Hepatocyte (in vitro differentiated cells): ENCODE results near the gene C3orf85. TPM values are rescaled to one million over a fixed set of nuclear protein-coding genes. Genes with fewer than 3 reads are reported as not detected.

ENCODE experiments used
- DNase-seq: peaks from one replicate; pipeline ENCODE4 v3.0.0-alpha.2; 2016; ENCODE audit warnings: low spot score
- H2AFZ ChIP-seq: fragments of 200-600 bp; sonication (generic); 2 replicates; pipeline ENCODE4 v1.6.0; 2016; ENCODE audit warnings: antibody characterized with exemption, mild to moderate bottlenecking
- H3K27ac ChIP-seq: fragments of 200-600 bp; sonication (generic); 2 replicates; pipeline ENCODE4 v1.5.1; 2016; ENCODE audit warnings: mild to moderate bottlenecking
- H3K27me3 ChIP-seq: fragments of 200-600 bp; sonication (generic); 2 replicates; pipeline ENCODE4 v1.6.1; 2016
- H3K36me3 ChIP-seq: fragments of 200-600 bp; sonication (generic); replicated peaks from 2 replicates; pipeline ENCODE4 v1.5.1; 2016; ENCODE audit warnings: low read depth; ENCODE audit not compliant: insufficient read depth
- H3K4me1 ChIP-seq: fragments of 200-600 bp; sonication (generic); 2 replicates; pipeline ENCODE4 v1.5.1; 2016; ENCODE audit warnings: mild to moderate bottlenecking, moderate library complexity; ENCODE audit not compliant: insufficient read depth
- H3K4me2 ChIP-seq: fragments of 200-600 bp; sonication (generic); 2 replicates; pipeline ENCODE4 v1.6.0; 2016
- H3K4me3 ChIP-seq: fragments of 200-600 bp; sonication (generic); 2 replicates; pipeline ENCODE4 v1.5.1; 2016; ENCODE audit warnings: mild to moderate bottlenecking
- H3K79me2 ChIP-seq: fragments of 200-600 bp; sonication (generic); 2 replicates; pipeline ENCODE4 v1.6.0; 2017; ENCODE audit warnings: mild to moderate bottlenecking
- H3K9me2 ChIP-seq: fragments of 200-600 bp; sonication (generic); replicated peaks from 2 replicates; pipeline ENCODE4 v1.6.0; 2017; ENCODE audit warnings: mild to moderate bottlenecking; ENCODE audit not compliant: insufficient read depth
- H3K9me3 ChIP-seq: fragments of 200-600 bp; sonication (generic); 2 replicates; pipeline ENCODE4 v1.5.1; 2016; ENCODE audit warnings: low read depth, mild to moderate bottlenecking
- H4K20me1 ChIP-seq: fragments of 200-600 bp; sonication (generic); 2 replicates; pipeline ENCODE4 v1.6.0; 2016; ENCODE audit warnings: mild to moderate bottlenecking; ENCODE audit not compliant: insufficient read depth, poor library complexity, severe bottlenecking
- EZH2 ChIP-seq: fragments of 200-600 bp; sonication (generic); IDR thresholded peaks from 2 replicates; pipeline ENCODE4 v1.6.1; 2016; ENCODE audit warnings: antibody characterized with exemption, mild to moderate bottlenecking, borderline replicate concordance
- EZH2phosphoT487 ChIP-seq: fragments of 200-600 bp; sonication (generic); IDR thresholded peaks from one replicate; pipeline ENCODE4 v1.6.1; 2018; ENCODE audit warnings: antibody characterized with exemption, mild to moderate bottlenecking, low read depth, moderate library complexity; ENCODE audit not compliant: unreplicated experiment, severe bottlenecking
- WGBS: methylation state at CpG from one replicate; pipeline ENCODE4 v1.1.6; 2016; ENCODE audit warnings: low lambda C conversion rate; ENCODE audit errors: missing lambda C conversion rate; 5-methylcytosine and 5-hydroxymethylcytosine counted together
- polyA plus RNA-seq: library from polyadenylated mRNA; unstranded; fragments of >200 nt; fragmentation: Nextera tagmentation; extraction: Ambion mirVana; gene quantifications from 2 replicates; pipeline ENCODE4 v1.2.1, GENCODE V29; 2016
- total RNA-seq: library from RNA; depleted of rRNA; stranded (reverse); fragments of >200 nt; gene quantifications from 2 replicates; pipeline ENCODE4 v1.2.3, GENCODE V29; 2014
- TF ChIP-seq, protein P1 (sequence below): fragments of 200-600 bp; sonication (generic); IDR thresholded peaks from 2 replicates; pipeline ENCODE4 v1.5.1; 2016; ENCODE audit warnings: antibody characterized with exemption, mild to moderate bottlenecking; ENCODE audit not compliant: poor library complexity

C3orf85 gene
- total and polyA plus RNA-seq, 2 experiments from 2014 or later, result 33.4 to 52.2 TPM

DNA sequence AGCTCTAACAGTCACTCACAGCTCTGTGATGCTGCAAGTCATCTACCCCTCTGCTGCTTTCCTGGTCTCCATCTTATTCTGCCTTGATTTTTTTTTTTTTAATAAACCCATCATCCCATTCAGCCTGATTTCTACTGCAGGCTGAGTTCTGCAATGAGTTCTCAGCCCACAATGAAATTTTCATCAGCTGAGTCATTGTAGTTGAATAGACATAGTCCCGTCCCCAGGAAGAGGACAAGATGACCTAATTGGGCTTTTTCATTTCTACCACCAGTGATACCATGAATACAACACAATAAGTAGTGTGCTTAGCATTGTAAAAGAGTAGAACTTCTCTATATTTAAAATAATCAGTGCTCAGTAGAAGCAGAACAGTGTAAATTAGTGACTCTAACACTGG is 59.3 kb downstream of the C3orf85 start:
- H3K27me3 ChIP-seq, result no peaks in the 10 kb centered on the region
- H3K36me3 ChIP-seq, result no peaks in the 10 kb centered on the region
- TF ChIP-seq EZH2 (no peak), EZH2phosphoT487 (no peak)
- TF ChIP-seq, protein P1, sequence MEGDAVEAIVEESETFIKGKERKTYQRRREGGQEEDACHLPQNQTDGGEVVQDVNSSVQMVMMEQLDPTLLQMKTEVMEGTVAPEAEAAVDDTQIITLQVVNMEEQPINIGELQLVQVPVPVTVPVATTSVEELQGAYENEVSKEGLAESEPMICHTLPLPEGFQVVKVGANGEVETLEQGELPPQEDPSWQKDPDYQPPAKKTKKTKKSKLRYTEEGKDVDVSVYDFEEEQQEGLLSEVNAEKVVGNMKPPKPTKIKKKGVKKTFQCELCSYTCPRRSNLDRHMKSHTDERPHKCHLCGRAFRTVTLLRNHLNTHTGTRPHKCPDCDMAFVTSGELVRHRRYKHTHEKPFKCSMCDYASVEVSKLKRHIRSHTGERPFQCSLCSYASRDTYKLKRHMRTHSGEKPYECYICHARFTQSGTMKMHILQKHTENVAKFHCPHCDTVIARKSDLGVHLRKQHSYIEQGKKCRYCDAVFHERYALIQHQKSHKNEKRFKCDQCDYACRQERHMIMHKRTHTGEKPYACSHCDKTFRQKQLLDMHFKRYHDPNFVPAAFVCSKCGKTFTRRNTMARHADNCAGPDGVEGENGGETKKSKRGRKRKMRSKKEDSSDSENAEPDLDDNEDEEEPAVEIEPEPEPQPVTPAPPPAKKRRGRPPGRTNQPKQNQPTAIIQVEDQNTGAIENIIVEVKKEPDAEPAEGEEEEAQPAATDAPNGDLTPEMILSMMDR, result no peak
- no peak overlapping the region for H2AFZ ChIP-seq
- no peak for DNase-seq
- H3K4me1 ChIP-seq, result no peaks in the 10 kb centered on the region
- WGBS, result 63% methylated on average over 1 of the region's 1 CpG
- H3K4me2 ChIP-seq, result no peak overlapping the region
- H3K4me3 ChIP-seq, result no peak overlapping the region
- no peak overlapping the region for H3K27ac ChIP-seq
- no peaks in the 10 kb centered on the region for H3K9me3 ChIP-seq
- no peaks in the 10 kb centered on the region for H4K20me1 ChIP-seq
- no peaks in the 10 kb centered on the region for H3K9me2 ChIP-seq
- H3K79me2 ChIP-seq, result no peaks in the 10 kb centered on the region

Other genes starting within 250 kb of the C3orf85 start
- gene GUCA1C, start 182.8 kb upstream of the C3orf85 start, total RNA-seq, result 0.28 TPM in 1 of 2 replicates, not detected in the other
- gene GUCA1C, start 182.8 kb upstream of the C3orf85 start, polyA plus RNA-seq, result not detected in 2 replicates
- 5.6 and 6.7 TPM in 2 replicates for gene MORC1, start 18.6 kb upstream of the C3orf85 start, total RNA-seq
- 2.8 and 5.7 TPM in 2 replicates for gene MORC1, start 18.6 kb upstream of the C3orf85 start, polyA plus RNA-seq
- gene DPPA2, start 179.8 kb downstream of the C3orf85 start, total RNA-seq, result not detected in 2 replicates
- gene DPPA2, start 179.8 kb downstream of the C3orf85 start, polyA plus RNA-seq, result not detected in 2 replicates
- 9.5 and 11.4 TPM in 2 replicates for gene DPPA4, start 200.8 kb downstream of the C3orf85 start, total RNA-seq
- gene DPPA4, start 200.8 kb downstream of the C3orf85 start, polyA plus RNA-seq, result 4.3 and 6.6 TPM in 2 replicates